Effector memory CD4-positive, alpha-beta T cell (primary cell): Measurements from ENCODE around the gene DNAJC17.

Source experiments
- DNase-seq, 3 donors: peaks; one replicate each; pipeline ENCODE4 v3.0.0-alpha.2; 2020
- H3K27ac ChIP-seq: 2 replicates; pipeline ENCODE4 v1.7.0; 2013; ENCODE audit warnings: mild to moderate bottlenecking, low read length, moderate library complexity; ENCODE audit not compliant: insufficient read depth, poor library complexity, severe bottlenecking
- H3K27me3 ChIP-seq: replicated peaks from 2 replicates; pipeline ENCODE4 v1.7.0; 2013; ENCODE audit warnings: mild to moderate bottlenecking, low read length; ENCODE audit not compliant: insufficient read depth, control insufficient read depth, poor library complexity, severe bottlenecking
- H3K36me3 ChIP-seq: 2 replicates; pipeline ENCODE4 v1.7.0; 2013; ENCODE audit warnings: mild to moderate bottlenecking, low read length, moderate library complexity; ENCODE audit not compliant: control insufficient read depth, insufficient read depth
- H3K4me1 ChIP-seq: 2 replicates; pipeline ENCODE4 v1.7.0; 2013; ENCODE audit warnings: low read length, mild to moderate bottlenecking; ENCODE audit not compliant: control insufficient read depth, insufficient read depth, poor library complexity, severe bottlenecking
- H3K4me3 ChIP-seq: 2 replicates; pipeline ENCODE4 v1.7.0; 2013; ENCODE audit warnings: low read length, low read depth, mild to moderate bottlenecking; ENCODE audit not compliant: insufficient read depth, poor library complexity, severe bottlenecking
- H3K9me3 ChIP-seq: 2 replicates; pipeline ENCODE4 v1.7.0; 2013; ENCODE audit warnings: mild to moderate bottlenecking, low read length, moderate library complexity; ENCODE audit not compliant: control insufficient read depth

DNAJC17 gene

DNA sequence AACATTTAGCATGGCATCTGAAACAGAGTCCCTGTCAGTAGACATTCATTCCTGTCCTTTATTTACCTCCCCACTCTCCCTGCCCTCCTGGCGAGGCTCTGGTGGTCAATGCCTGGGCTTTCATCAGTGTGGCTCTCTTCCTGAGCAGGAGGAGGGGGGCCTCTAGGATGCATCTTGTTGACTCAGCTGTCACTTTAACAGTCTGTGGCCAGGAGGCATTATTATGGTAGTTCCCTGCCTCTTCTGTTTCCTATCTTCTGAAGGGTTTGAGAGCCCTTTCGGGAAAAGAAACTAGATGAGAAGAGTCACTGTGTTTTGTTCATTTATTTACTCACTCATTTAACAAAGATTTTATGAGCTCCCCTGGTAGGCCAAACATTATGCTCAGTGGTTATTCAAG is 23.6 kb upstream of the DNAJC17 start:
- no peak overlapping the region for H3K4me3 ChIP-seq
- no peaks in the 10 kb centered on the region for H3K4me1 ChIP-seq
- no peaks in the 10 kb centered on the region for H3K27me3 ChIP-seq

GRCh38 chr15:40829115-40829514 is 21.8 kb upstream of the DNAJC17 start:
- Histone ChIP-seq H3K4me3 (no peak overlapping the region), H3K4me1 (no peaks in the 10 kb centered on the region), H3K36me3 (no peaks in the 10 kb centered on the region), H3K9me3 (no peaks in the 10 kb centered on the region), H3K27ac (no peak overlapping the region), H3K27me3 (no peaks in the 10 kb centered on the region)
- no peak for DNase-seq

More for the DNA sequence above, 23.6 kb upstream of the DNAJC17 start:
- H3K9me3 ChIP-seq: no peaks in the 10 kb centered on the region
- no peak overlapping the region for H3K27ac ChIP-seq
- DNase-seq: no peak
- no peaks in the 10 kb centered on the region for H3K36me3 ChIP-seq

DNA sequence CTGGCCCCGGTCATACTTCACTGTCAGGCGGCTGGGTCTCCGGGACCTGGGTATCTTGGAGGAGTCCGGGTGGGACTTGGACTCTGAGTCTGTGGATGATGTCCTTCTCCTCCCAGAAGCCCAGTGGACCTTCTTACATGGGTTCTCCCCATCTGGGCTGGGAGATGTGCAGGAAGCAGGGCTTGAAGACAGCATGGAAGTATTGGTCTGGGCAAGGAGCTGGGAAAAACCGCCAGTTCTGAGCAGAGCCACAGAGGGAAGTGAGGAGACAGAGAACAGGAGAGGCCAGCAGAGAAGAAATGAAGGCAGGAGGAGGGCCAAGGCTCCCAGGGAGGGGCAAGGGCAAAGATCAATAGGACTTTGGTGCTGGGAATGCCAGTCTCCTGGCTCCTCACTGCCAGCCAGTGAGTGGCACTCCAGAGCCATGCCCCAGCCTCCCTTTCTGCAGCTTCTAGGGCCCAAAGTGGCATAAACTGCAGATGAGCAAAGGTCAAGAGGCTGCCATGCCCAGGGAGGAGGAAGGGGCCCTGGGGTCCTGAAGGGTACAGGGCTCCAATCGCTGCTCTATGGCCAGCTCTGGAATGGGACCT is 21.3 kb upstream of the DNAJC17 start, which contains the start of gene PPP1R14D:
PPP1R14D (minus strand) TSS at position 262 of the 590 bp plus-strand sequence; CDS start at position 195, 67 bp downstream.
- no peak for DNase-seq

DNA sequence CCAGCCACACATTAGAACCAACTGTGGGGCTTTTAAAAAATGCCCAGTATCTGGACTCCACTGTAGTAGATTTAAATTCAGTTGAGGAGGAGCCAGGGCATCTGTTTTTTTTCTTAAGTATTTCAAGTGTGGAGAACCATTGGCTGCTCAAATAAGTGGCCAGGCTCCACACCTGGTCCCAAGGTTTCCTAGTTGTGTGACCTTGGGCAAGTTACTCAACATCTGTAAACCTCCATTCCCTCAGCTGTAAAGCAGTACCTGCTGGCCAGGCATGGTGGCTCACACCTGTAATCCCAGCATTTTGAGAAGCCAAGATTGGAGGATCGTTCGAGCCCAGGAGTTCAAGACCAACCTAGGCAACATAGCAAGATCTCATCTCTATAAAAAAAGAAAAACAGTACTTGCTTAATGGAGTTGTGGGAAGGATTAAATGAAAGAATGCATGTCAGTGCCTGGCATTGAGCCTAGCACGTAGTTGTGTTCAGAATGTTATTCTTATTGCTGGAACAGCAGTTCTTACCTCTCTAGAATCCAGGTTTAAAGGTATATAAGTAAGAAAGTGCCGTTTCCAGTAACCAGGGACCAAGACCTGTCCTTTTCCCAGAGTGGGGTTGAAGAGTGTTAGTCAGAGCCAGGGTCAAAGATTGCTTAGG is 19.3 kb upstream of the DNAJC17 start:
- Histone ChIP-seq H3K27ac (no peak overlapping the region), H3K9me3 (no peaks in the 10 kb centered on the region), H3K36me3 (no peaks in the 10 kb centered on the region), H3K4me3 (no peak overlapping the region), H3K4me1 (no peaks in the 10 kb centered on the region), H3K27me3 (no peaks in the 10 kb centered on the region)
- no peak for DNase-seq

More for the DNA sequence above, 21.3 kb upstream of the DNAJC17 start, which contains the start of gene PPP1R14D:
- no peak within 1 kb of the TSS for H3K4me3 ChIP-seq
- H3K4me1 ChIP-seq: no peaks in the 10 kb centered on the region
- no peaks in the 10 kb centered on the region for H3K9me3 ChIP-seq
- no peak within 1 kb of the TSS for H3K27ac ChIP-seq
- no peaks in the 10 kb centered on the region for H3K36me3 ChIP-seq
- no peaks in the 10 kb centered on the region for H3K27me3 ChIP-seq

DNA sequence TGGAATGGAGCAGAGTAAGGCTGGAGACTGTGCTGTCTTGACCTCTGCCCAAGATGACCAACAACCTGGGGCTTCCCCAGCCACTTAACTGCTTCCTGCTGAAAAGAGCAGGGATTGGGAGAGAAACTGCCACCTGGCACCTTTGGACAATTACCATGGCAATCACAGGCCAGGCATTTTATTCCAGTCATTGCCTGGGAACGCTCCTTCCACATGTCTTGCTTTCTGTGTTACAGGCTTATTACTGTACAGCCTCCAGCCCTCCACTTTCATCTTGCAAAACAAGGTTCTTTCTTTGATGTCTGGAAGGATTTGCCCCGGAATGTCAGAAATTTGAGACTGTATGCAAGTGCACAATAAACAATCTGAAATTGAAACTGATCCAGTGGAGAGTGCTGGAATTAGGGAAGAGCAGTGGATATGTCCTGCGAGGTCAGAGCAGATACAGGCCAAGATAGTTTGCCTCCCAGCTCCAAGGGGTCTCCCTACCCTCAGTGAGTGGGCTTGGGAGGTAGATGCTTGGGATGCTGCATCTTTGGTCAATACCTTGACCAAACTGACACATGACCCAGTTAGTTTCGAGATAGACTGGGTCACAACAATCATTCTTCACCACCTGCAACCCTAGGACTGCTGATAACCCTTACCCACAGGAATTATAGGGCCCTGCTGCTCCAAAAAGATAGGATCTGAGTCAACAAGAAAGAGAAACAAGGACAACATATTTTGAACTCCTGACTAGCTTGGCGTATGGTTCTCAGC is 18.6 kb upstream of the DNAJC17 start:
- Histone ChIP-seq H3K4me3 (no peak overlapping the region), H3K36me3 (no peaks in the 10 kb centered on the region), H3K4me1 (no peaks in the 10 kb centered on the region), H3K27me3 (no peaks in the 10 kb centered on the region), H3K9me3 (no peaks in the 10 kb centered on the region), H3K27ac (no peak overlapping the region)
- DNase-seq: no peak

DNA sequence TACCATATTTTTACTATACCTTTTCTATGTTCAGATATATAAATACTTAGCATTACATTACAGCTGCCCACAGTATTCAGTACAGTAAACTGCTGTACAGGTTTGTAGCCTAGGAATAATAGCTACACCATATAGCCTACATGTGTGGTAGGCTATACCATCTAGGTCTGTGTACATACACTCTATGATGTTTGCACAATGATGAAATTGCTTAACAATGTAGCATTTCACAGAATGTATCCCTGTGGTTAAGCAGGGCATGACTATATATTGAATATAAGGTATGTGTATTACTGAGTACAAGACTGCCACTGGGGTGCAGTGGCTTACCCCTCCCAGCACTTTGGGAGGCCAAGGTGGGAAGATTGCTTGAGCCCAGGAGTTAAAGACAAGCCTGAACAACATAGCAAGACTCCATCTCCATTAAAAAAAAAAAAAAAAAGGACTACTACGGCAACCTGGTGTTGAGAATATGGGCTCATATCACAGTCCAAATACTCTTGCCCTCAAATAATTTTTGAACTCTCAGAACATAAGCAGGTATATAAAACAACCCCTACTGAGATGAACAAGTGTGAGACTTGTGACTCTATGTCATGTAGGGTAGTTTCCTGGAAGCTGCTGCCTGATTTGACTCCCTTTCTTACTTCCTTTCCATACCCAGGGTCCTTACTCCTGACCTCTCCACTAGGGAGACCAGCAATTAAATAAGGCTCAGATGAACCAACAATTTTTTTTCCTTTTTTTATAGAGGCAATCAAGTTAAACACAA is 16.5 kb upstream of the DNAJC17 start:
- no peak for DNase-seq
- Histone ChIP-seq H3K4me3 (no peak overlapping the region), H3K27ac (no peak overlapping the region), H3K36me3 (no peaks in the 10 kb centered on the region), H3K4me1 (no peaks in the 10 kb centered on the region), H3K27me3 (no peaks in the 10 kb centered on the region), H3K9me3 (no peaks in the 10 kb centered on the region)

DNA sequence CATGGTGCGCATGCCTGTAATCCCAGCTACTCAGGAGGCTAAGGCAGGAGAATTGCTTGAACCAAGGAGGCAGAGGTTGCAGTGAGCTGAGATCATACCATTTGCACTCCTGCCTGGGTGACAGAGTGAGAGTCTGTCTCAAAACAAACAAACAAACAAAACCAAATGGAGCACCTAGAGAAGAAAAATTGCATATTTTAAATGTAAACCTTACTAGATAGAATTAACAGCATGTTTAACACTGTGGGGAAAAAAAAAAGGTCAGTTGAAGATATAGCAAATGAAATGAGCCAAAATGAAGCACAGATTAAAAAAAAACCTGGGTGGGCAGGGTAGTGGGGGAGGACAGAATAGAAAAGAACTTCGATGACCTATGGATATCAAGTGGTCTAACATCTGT is 13.9 kb upstream of the DNAJC17 start:
- H3K4me3 ChIP-seq: no peak overlapping the region
- no peak for DNase-seq
- no peaks in the 10 kb centered on the region for H3K27me3 ChIP-seq
- no peak overlapping the region for H3K27ac ChIP-seq
- no peaks in the 10 kb centered on the region for H3K9me3 ChIP-seq
- H3K4me1 ChIP-seq: no peaks in the 10 kb centered on the region
- no peaks in the 10 kb centered on the region for H3K36me3 ChIP-seq

DNA sequence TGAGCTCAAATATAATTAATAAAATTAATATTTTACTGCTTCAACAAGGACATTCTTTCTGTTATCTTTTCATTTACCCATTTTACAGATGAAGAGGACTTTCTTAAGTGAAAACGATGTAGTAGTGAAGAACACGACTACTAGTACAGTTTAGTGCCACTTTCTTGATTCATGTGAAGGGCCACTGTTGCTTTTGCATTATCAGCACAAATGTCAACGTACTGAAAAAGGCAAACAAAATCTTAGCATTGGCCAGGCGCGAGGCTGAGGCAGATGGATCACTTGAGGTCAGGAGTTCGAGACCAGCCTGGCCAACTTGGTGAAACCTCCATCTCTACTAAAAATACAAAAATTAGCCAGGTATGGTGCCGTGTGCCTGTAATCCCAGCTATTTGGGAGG is 11.8 kb upstream of the DNAJC17 start:
- H3K36me3 ChIP-seq: no peaks in the 10 kb centered on the region
- DNase-seq: no peak
- H3K9me3 ChIP-seq: no peaks in the 10 kb centered on the region
- no peaks in the 10 kb centered on the region for H3K27me3 ChIP-seq
- H3K4me1 ChIP-seq: no peaks in the 10 kb centered on the region
- no peak overlapping the region for H3K4me3 ChIP-seq
- H3K27ac ChIP-seq: no peak overlapping the region

DNA sequence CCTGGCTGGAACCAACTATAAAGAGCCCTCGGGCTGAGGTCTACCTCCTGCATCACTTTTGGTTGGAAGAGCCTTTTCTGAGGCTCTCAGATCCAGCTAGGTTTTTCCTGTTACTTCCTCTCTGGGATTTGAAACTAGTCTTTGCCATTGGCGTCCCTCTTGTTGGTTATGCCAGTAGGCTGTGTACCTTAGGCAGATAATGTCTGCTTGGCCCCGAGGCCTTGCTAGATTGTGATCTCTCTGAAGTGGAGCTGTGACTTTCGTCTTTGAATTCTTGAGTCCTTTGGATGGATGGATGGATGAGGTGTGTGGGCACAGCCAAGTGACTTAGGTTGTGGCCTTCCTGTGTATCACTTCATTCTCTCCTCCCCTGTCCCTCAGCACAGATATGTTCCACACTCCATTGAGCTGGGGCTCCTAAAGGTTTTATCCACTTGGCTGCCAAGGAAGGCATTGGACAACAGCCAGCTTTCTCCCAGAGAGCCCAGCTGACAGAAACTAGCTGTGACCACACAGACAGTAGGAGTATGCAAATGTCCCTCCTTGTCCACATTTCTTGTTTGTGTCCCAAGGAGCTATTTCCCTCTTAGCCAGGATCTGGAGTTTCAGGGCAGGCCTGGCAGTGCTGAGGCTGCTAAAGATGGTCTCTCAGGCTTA is 7.9 kb upstream of the DNAJC17 start:
- H3K36me3 ChIP-seq: peaks cover 26% of the 10 kb centered on the region
- no peak for DNase-seq
- no peaks in the 10 kb centered on the region for H3K4me1 ChIP-seq
- no peaks in the 10 kb centered on the region for H3K27me3 ChIP-seq
- no peaks in the 10 kb centered on the region for H3K9me3 ChIP-seq
- no peak overlapping the region for H3K27ac ChIP-seq
- no peak overlapping the region for H3K4me3 ChIP-seq
